HEK293T (cell line): Measurements from ENCODE around the gene MAP4K4.

ENCODE experiments used
- ARNT ChIP-seq: fragments of 450-650 bp; IDR thresholded peaks from 2 replicates; pipeline ENCODE4 v1.6.1; 2017; ENCODE audit warnings: mild to moderate bottlenecking
- BHLHE40 ChIP-seq: fragments of 450-650 bp; IDR thresholded peaks from 2 replicates; pipeline ENCODE4 v1.6.1; 2016; ENCODE audit warnings: mild to moderate bottlenecking, moderate library complexity, borderline replicate concordance
- ELF4 ChIP-seq: fragments of 450-650 bp; IDR thresholded peaks from 2 replicates; pipeline ENCODE4 v1.6.1; 2017; ENCODE audit warnings: antibody characterized with exemption
- FOXK2 ChIP-seq: fragments of 450-650 bp; IDR thresholded peaks from 2 replicates; pipeline ENCODE4 v1.6.1; 2016; ENCODE audit warnings: mild to moderate bottlenecking
- FOXM1 ChIP-seq: fragments of 450-650 bp; IDR thresholded peaks from 2 replicates; pipeline ENCODE4 v1.6.1; 2017; ENCODE audit warnings: mild to moderate bottlenecking, borderline replicate concordance
- HDGF ChIP-seq: fragments of 450-650 bp; IDR thresholded peaks from 2 replicates; pipeline ENCODE4 v1.6.1; 2017; ENCODE audit warnings: antibody characterized with exemption, borderline replicate concordance
- L3MBTL2 ChIP-seq: fragments of 450-650 bp; conservative IDR thresholded peaks from 2 replicates; pipeline ENCODE4 v1.6.1; 2016; ENCODE audit warnings: mild to moderate bottlenecking
- LEF1 ChIP-seq: fragments of 450-650 bp; IDR thresholded peaks from 2 replicates; pipeline ENCODE4 v1.6.1; 2017; ENCODE audit warnings: mild to moderate bottlenecking, borderline replicate concordance
- NFRKB ChIP-seq: fragments of 450-650 bp; IDR thresholded peaks from 2 replicates; pipeline ENCODE4 v1.6.1; 2016; ENCODE audit warnings: mild to moderate bottlenecking, moderate library complexity
- SP1 ChIP-seq: fragments of 450-650 bp; IDR thresholded peaks from 2 replicates; pipeline ENCODE4 v1.6.1; 2017
- SUZ12 ChIP-seq: fragments of 450-650 bp; IDR thresholded peaks from 2 replicates; pipeline ENCODE4 v1.6.1; 2016; ENCODE audit warnings: mild to moderate bottlenecking
- TARDBP ChIP-seq: fragments of 450-650 bp; IDR thresholded peaks from 2 replicates; pipeline ENCODE4 v1.6.1; 2016

- TF ChIP-seq FOXM1 (no peak), HDGF (no peak), ARNT (no peak), SP1 (no peak), FOXK2 (no peak), LEF1 (no peak), SUZ12 (no peak), ELF4 (no peak), L3MBTL2 (no peak), NFRKB (no peak), TARDBP (no peak), BHLHE40 (no peak)
Observed at GRCh38 chr2:101931402-101931801, 233.9 kb downstream of the MAP4K4 start.
